Measurements from ENCODE around the gene IL1A.

Gene IL1A

DNA sequence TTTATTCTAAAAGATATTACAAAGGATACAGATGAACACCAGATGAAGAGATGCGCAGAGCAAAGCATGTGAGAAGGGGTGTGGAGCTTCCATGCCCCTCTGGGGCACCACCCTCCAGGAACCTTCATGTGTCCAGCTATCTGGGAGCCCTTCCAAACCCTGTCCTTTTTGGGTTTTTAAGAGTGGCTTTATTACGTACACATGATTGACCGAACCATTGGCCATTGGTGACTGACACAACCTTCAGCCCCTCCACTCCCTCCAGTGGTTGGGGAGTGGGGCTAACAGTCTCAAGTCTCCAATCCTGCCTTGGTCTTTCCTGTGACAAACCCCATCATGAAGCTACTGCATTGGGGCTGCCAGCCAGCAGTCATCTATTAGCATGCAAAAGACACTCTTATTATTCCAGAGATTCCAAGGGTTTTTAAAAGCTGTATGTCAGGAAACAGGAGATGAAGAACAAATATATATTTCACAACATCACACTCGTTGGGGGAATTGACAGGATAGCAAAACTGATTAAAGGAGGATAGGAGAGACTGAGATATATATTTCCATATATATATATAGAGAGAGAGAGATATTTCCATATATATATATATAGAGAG, 32.9 kb upstream of the IL1A start:
- DNase-seq = no peak

DNA sequence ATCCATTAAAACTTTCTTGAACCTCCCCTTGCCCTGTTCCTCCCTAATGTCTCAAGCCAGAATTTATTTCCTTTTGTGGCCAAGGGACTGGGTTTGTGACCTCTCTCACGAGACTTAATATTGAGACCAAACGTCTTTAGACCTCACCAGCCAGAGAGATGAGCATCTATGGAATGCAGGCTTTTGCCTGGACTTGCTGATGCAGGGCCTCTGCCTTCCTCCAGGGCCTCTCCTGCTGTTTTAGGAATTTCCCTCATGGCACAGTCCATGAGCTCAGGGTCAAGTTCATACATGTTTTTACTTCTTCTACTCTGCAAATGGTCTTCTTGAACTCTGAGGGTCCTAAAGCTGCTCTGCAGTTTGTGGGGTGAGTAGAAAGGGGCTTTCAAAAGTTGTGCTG, 30.0 kb upstream of the IL1A start:
- DNase-seq = no peak

DNA sequence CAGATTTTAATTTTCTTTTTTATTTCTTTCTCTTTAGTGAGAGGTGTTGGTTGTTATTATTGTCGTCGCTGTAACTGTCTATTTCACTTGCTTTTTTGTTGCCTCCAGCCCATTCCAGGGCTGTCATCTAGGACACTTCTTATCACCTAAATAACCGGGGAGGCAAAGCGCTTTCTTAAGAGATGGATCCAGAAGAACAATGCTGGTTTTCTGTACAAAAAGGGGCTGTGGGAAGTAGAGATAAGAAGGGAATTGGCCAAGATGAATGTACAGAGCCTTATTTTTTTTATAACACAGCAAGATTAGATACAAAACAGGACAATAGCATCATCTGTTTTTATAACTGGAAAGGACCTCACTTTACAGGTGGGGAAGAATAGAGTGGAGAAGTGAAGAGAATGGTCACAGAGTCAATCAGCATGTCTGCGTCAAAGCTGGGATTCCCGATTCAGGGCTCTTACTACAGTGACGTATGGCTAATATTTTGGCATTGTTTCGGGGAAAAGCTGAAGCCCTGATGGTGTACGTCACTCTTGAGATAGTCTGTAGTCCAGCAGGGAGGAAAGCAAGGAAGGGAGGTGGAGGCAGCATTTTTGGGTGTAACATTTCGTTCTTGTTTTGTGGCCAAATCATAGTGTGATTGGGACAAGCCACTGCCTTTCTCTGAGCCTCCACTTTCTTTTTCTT, 29.1 kb upstream of the IL1A start:
- no peak for DNase-seq

DNA sequence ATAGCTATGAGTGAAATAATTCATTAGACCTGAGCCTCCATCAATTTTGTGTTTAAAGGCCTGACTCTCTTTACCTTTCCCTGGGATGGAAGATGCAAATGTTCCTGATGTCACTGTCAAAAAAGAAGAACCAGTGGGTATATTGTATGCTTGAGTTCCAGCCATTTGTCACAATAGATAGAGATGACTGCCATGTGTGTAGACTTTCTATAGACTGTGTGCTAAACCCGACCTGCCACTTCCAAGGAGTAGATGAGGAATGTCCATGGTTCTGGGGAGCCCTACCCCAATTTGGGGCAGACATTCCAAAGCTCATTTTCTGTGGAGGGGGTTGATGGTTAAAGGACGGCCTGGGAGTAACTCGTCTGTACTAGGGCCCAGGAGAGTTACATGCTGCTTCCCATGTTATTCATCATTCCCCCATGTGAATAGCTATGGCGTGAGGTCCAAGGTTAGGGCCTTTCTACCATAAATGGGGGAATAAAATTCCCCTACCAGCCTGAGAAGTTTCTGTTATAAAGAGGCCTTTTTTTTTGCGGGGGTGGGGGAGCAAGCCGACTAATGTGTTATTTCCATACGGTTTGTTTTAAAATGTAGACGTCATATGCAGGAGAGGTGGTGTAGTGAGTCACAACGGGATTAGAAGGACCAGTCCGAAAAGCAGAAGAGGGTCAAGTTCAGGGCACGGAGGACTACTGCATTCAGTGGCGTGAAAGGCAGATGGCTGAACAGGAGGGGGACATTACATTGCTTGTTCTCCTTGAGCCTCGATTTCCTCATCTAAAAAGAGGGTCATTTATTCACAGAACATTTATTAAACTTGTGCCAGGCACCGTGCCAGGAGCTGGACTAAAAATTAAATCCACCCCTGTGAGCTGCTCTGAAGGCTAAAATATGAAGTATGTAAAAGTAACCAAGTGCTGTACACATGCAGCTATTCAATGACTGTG, 28.3 kb upstream of the IL1A start:
- no peak for DNase-seq

DNA sequence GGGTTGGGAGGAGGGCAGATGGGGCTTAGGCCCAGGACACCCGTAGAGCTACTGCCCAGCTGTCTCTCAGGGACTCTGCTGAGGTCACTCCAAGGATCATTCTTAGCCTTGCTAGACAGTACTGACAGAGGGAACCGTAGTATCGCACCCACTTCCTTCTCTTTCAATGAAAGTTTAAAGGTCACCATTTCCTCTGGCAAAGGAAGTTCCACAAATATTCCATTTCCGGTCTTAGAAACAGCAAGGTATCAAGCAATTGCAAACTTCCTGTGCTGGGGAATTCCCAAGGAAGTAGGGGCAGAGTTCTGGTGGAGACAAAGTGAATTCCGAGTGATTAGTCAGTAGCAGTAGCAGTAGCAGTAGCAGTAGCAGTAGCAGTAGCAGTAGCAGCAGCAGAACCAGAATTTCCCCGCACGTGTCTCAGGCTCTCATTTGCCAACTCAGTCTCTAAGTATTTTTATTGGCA, 27.6 kb upstream of the IL1A start:
- DNase-seq = no peak

DNA sequence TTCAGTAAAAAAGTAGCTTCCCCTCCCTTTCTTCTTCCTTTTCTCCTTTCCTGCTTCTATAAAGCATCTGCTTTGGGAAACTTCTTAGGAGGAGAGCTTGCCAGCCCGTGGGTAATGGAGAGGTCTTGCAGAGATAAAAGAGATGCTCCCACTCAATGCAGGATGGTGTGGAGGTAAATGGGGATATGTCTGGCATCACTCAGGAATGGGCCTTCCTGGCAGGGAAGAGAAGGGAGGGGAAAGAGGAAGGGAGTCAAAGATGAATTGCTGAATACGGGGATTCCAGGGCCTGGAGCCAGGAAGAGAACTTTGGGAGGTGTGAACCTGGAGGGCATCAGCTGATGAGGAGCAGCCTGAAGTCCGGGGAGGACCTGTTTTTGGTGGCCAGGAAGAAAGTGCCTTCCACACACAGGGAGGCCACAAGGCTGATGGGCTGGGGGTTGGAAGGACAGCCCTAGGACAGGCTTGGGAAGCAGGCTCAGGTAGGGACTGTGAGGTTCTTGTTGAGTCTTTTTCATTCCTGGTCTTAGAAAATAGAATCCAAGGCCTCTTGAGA, 27.1 kb upstream of the IL1A start:
- no peak for DNase-seq

DNA sequence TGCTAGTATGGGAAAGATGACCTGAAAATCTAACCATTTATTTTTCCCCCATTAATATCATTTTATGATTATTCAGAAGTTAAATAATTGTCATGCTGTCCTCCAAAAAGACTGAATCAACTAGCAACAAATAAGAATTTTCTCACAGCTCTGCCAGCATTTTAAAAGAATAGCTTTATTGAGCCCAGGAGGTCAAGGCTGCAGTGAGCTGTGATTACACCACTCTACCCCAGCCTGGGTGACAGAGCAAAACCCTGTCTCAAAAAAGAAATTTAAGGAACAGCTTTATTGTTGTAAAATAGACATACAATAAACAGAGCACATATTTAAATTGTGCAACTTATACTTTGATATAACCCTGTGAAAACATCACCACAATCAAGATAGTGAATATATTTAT, 24.8 kb upstream of the IL1A start:
- no peak for DNase-seq

DNA sequence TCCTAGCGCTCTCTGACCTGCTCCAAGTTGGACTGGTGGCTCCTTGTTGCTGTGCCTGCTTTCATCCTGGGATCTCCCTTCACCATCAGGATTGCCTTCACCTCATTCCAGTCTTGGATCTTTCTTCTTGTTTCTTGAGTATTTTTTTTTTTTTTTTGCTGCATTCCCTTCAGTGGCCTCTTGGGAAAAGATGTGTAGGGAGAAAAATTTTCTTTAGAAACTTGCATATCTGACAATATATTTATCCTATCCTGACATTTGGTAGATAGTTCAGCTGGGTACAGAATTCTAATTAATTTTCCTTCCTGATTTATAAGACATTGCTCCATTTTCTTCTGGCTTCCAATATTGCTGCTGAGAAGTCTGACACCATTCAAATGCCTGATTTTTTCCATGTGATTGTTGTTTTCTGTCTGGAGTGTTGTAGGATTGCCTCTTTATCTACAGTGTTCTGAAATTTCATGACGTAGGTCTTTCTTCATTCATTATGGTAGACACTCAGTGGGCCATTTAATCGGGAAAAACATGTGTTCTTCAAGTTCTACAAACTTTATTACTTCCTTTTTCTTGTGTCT, 23.0 kb upstream of the IL1A start:
- no peak for DNase-seq

DNA sequence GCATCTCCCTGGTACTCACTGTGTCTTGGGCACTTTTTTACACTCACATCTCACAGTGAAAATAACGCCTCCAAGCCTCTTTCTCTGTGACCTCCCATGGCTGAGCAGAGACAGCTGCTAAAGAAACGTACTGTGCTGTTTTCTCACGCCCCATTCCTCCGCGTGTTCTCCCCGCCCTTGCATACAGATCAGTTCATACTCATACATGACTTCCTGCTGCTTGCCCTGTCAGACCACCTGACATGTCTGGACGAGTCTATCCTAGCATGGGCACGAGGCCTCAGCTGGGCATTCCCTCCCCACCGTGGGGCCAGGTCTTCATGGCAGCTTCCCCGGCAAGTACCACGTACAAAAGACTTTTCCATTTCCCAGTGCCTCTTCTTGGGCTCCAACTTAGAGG, 21.2 kb upstream of the IL1A start:
- DNase-seq = no peak

DNA sequence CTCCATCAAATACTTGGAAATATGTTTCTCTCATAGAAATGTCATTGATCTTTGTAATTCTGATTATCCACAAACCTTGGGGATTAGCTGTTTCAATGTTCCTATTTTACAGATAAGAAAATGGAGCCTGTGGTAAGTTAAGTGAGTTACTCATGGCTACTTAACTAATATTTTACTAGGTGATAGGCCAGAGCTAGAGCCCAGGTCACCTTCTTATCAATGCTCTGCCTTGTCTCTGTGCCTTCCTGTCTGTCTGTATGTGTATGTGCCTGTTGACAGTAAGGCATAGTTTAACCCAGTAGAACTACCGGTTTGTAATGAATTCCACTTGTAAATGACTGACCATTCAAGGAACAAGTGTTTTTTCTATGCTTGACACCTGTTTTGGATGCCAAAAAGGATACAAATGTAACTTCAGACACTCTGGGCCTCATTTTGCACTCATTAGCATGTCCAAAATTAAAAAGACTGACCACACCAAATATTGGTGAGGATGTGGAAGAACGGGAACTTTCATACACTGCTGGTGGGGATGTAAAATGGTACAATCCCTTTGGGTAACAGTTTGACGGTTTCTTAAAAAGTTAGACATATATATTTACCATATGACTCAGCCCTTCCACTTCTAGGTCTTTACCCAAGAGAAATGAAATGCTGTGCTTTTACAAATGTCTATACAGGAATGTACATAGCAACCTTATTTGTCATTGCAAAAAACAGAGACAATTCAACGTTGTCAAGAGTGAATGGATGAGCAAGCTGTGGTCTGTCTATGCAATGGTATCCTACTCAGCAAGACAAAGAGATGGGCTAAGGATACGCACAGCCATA, 19.6 kb upstream of the IL1A start:
- no peak for DNase-seq

DNA sequence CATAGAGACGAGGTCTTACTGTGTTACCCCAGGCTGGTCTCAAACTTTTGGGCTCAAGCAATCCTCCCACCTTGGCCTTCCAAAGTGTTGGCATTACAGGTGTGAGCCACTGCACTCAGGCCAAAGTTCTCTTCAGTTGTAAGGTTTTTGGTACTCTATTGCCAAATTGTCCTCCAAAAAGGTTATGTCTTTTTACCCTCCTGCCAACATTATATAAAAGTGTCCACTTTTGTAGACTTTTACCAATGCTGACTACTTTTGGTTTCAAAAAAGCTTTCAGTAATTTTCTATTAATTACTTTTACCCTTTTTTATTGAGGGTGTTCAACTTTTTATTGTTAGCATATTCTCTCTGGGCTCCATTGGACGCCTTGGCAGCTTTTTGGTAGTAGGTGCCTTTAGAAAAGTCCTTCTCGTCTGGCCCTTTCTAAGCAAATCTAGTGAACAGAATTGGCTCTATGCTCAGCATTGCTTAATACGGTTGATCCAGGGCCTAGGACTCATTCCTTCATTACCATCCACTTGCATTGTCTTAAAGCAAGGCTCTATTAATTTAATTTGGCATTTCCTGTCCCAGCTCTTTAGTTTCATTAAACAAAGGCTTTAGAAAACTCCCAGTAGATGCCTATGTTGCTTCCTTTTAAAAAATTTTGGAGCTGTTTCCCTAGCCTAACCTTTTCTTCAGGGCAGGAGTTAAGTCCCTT, 16.7 kb upstream of the IL1A start:
- DNase-seq = no peak

DNA sequence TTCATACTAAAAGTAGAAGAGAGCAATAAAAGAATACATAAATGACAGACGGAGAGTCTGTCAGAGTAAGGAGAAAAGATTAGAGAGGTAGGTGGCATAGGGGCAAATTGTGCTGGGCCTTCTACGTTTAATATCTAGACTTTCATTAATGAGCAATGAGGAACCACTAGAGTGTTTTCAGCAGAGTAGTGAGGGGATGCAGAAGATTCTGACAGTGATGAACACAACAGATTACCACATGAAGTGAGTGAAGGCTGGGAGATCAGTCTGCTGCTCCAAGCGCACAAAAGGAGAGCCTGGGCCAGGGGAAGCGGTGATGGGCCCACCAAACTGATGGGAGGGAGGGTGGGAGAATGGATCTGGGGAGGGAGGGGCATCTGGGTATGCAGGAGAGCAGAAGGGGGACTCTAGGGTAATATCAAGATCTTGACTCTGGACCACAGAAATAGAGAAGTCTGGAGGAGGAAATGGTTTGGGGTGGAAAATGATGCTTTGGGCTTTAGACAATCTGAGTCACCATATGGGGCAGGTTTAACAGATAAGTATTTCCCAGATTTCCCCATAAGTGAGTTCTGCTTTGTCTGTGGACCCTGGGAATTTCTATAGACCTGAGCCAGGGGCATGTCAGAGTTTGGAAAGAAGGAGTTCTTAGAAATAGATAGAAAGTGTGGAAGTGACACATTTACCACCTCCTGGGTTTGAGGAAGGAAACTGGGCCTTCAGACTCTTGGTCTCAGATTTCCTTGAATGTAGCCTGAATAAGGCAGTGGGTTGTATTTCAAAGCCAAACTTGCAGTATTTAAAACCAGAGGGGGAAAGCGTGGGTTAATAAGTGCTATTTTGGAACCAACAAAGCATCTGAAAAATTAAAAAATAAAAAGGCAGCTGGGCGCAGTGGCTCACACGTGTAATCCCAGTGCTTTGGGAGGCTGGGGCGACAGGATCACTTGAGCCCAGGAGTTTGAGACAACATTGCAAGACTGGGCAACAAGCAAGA, 15.0 kb upstream of the IL1A start:
- DNase-seq = no peak

DNA sequence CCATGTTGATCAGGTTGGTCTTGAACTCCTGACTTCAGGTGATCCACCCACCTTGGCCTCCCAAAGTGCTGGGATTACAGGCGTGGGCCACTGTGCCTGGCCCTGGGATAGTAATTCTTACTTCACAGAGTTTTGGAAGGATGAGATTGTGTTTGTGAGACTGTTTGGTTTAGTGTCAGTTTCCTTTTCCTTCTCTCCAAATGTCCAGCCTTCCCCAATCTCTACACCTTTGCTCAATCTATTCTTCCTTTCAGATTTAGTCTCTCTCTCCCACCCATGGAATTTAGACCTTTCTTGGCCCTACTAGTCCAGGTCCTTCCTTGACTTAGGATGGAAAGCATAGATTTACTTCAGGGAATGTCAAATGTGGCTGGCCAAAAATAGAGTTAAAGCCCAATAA, 12.2 kb upstream of the IL1A start:
- no peak for DNase-seq

DNA sequence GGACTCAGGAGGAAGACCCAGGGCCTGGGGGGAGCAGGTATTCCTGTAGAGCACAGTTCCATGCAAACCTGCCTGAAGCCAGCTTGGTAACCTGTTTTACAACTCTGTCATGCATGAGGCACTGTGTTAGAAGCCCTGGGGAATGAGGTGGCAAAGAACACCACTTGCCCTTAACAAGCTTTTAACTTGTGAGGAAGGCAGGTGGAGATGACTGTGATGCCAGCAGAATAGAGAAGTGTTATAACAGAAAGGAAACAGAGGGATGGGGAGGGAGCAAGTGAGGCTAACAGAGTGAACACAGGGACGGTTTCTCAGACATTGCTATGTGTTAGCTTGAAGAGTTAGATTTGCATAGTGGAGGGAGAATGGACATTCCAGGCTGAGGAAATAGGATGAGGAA, 11.5 kb upstream of the IL1A start:
- DNase-seq = no peak

DNA sequence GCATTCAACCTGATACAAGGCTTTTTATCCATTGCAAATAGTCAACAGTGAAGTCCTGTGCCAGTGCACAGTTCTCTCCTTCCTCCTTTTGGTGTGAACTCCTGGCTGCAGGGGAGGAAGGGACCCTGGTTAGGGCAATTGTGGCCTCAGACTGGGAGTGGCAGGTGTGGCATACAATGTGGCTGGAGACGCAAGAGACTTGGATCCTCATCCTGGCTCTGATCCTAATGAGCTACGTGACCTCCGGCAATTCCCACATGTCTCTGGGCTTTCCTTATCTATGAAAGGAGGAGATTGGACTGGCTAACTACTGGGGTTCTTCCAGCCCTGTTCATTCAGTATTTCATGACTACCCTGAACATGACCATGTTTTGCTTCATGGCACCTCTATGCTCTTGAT, 10.5 kb upstream of the IL1A start:
- no peak for DNase-seq

DNA sequence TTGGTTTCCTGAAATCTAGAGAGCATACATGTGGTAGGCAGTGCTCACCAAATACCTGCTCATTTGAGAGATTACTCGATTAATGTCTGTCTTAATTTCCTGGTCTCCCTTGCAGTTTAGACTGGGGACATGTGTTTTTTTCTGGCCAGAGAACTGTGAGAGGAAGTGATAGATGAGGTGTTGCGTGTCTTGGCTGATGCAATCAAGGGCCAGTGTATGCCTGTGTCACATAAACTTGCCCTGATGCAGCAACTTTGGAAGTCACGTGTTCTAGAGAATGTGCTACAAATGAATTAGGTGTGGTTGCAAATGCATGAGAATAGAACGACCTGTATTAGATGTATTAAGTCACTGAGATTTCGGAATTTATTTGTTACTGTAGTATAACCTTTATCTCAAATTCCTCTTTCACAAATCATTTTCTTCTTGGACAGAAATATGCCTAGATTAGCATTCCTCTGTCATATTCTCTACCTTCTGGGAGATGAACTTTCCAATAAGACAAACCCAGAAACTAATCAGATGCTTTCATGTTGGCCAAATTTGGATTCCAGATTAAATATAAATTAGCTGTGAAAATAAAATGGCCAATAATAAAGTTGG, 9.9 kb upstream of the IL1A start:
- no peak for DNase-seq

DNA sequence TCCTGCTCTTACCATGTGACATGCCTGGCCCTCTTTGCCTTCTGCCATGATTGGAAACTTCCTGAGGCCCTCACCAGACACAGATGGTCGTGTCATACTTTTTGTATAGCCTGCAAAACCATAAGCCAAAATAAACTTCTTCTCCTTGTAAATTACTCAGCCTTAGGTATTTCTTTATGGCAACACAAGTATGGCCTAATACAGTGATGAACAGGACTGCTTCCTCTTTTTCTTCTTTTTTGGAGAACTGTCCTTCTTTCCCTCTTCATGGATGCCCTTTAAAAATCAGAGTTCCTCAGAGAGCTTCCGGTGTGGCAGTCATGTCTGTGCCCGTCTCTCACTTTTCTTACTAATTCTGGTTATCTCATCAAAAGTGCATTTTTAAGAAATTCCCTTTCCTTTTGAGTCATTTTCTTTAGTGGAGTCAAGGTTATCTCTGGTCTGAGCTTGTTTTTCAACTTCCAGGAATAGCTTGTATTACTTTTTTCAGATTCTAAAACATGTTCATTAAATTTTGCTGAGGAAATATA, 9.2 kb upstream of the IL1A start:
- DNase-seq = no peak

DNA sequence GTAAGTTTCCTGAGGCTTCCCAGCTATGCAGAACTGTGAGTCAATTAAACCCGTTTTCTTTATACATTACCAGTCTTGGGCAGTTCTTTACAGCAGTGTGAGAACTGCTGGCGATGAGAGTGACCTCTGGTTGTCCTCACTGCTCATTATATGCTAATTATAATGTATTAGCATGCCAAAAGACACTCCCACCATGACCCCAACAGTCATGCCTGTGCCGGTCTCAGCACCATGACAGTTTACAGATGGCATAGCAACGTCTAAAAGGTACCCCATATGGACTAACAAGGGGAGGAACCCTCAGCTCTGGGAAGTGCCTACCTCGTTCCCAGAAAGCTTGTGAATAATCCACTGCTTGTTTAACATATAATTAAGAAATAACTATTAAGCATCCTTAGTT, 8.1 kb upstream of the IL1A start:
- no peak for DNase-seq

DNA sequence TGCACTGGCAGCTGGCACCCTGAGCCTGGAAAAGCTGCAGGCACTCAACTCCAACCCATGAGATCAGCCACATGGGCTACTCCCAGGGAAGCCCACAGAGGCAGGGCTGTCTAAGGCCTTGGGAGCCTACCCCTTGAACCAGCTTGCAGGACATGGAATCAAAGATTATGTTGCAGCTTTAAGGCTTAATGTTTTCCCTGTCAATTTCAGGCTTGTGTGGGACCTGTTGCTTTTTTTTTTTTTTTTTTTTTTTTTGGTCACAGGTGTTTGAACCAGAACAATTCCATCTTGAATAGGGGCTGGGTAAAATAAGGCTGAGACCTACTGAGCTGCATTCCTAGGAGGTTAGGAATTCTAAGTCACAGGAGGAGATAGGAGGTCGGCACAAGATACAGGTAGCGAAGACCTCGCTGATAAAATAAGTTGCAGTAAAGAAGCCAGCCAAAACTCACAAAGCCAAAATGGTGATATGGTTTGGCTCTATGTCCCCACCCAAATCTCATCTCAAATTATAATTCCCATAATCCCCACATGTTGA, 7.5 kb upstream of the IL1A start:
- DNase-seq = no peak
